Activated CD8-positive, alpha-beta T cell treated with anti-CD3 and anti-CD28 coated beads for 36 hours (primary cell): ENCODE data around the gene CAB39L. TPM values are rescaled to one million over a fixed set of nuclear protein-coding genes. Genes with fewer than 3 reads are reported as not detected.

Experiments
- ATAC-seq: fragments of 200-7000 bp; cut with Tn5 transposase; one replicate; pipeline ENCODE4 v1.10.0; 2021; ENCODE audit warnings: mild to moderate bottlenecking, moderate library complexity
- CTCF ChIA-PET: fragments of 350-600 bp; sonication (Branson Sonifier 250); formaldehyde crosslinking; loops from one replicate; lab custom pipeline; 2021; ENCODE audit warnings: antibody characterized with exemption; lab: Charles Lee
- POLR2A ChIA-PET: fragments of 350-600 bp; sonication (Branson Sonifier 250); formaldehyde crosslinking; loops from one replicate; lab custom pipeline; 2021; ENCODE audit warnings: antibody characterized with exemption; lab: Charles Lee
- DNase-seq: peaks from one replicate; pipeline ENCODE4 v3.0.0-alpha.2; 2020
- H3K27ac Mint-ChIP-seq: one replicate; pipeline ENCODE4 v1.8.0; 2021; ENCODE audit warnings: mild to moderate bottlenecking, mixed read lengths
- H3K27me3 Mint-ChIP-seq: one replicate; pipeline ENCODE4 v1.8.0; 2021; ENCODE audit warnings: mixed read lengths
- H3K36me3 Mint-ChIP-seq: one replicate; pipeline ENCODE4 v1.8.0; 2021; ENCODE audit warnings: low read depth, mixed read lengths
- H3K4me1 Mint-ChIP-seq: one replicate; pipeline ENCODE4 v1.8.0; 2021; ENCODE audit warnings: low read depth, mixed read lengths
- H3K4me3 Mint-ChIP-seq: one replicate; pipeline ENCODE4 v1.8.0; 2021; ENCODE audit warnings: mild to moderate bottlenecking, moderate library complexity, mixed read lengths
- H3K9me3 Mint-ChIP-seq: one replicate; pipeline ENCODE4 v1.8.0; 2021; ENCODE audit warnings: mixed read lengths
- CTCF ChIP-seq: fragments of 200-600 bp; IDR thresholded peaks from one replicate; pipeline ENCODE4 v1.8.0; 2022; ENCODE audit warnings: antibody characterized with exemption, mild to moderate bottlenecking
- intact Hi-C: fragments of 100-400 bp; cut with micrococcal nuclease; formaldehyde crosslinking; loops from one replicate; pipeline ENCODE4 v1.10.0; 2022
- total RNA-seq, 2 experiments: library from RNA; stranded (reverse); gene quantifications; one replicate each; pipeline ENCODE4 v1.2.3, GENCODE V29; 2021

CAB39L gene
- total RNA-seq, 2 experiments from 2014 or later: 2.6 to 3.1 TPM

- CTCF ChIA-PET: no interaction called here
- H3K27me3 Mint-ChIP-seq: no peaks in the 10 kb centered on the region
- DNase-seq (no peak), ATAC-seq (no peak)
- POLR2A ChIA-PET: interaction anchor here (0.6 kb wide), 1 partner anchor 491 kb away, joined by 3 read pairs; no protein-coding TSS in a partner anchor
- intact Hi-C loops: no loop called here
- no peak for TF ChIP-seq CTCF
- no peak overlapping the region for H3K4me3 Mint-ChIP-seq
- no peaks in the 10 kb centered on the region for H3K9me3 Mint-ChIP-seq
- H3K4me1 Mint-ChIP-seq: peaks cover 4% of the 10 kb centered on the region
- H3K27ac Mint-ChIP-seq: no peak overlapping the region
- no peaks in the 10 kb centered on the region for H3K36me3 Mint-ChIP-seq
Measured at GRCh38 chr13:49356223-49356622, 87.6 kb downstream of the CAB39L start.

GRCh38 chr13:49354719-49355118 lies 89.1 kb downstream of the CAB39L start:
- Mint-ChIP-seq H3K27ac (no peak overlapping the region), H3K36me3 (no peaks in the 10 kb centered on the region), H3K9me3 (no peaks in the 10 kb centered on the region), H3K27me3 (no peaks in the 10 kb centered on the region), H3K4me1 (peaks cover 4% of the 10 kb centered on the region), H3K4me3 (no peak overlapping the region)
- DNase-seq: no peak
- ChIA-PET CTCF (no interaction called here), POLR2A (no interaction called here)
- ATAC-seq: no peak
- intact Hi-C loops: no loop called here
- TF ChIP-seq CTCF: no peak

GRCh38 chr13:49353908-49354307 lies 90.0 kb downstream of the CAB39L start:
- no peak for ATAC-seq
- DNase-seq: no peak
- Mint-ChIP-seq H3K27ac (no peak overlapping the region), H3K4me3 (no peak overlapping the region), H3K4me1 (peaks cover 4% of the 10 kb centered on the region), H3K9me3 (no peaks in the 10 kb centered on the region), H3K36me3 (no peaks in the 10 kb centered on the region), H3K27me3 (no peaks in the 10 kb centered on the region)
- POLR2A ChIA-PET: no interaction called here
- CTCF ChIA-PET: no interaction called here
- intact Hi-C loops: no loop called here
- TF ChIP-seq CTCF: no peak

GRCh38 chr13:49351871-49352270 lies 92.0 kb downstream of the CAB39L start:
- Mint-ChIP-seq H3K27me3 (no peaks in the 10 kb centered on the region), H3K9me3 (no peaks in the 10 kb centered on the region), H3K4me3 (no peak overlapping the region), H3K36me3 (no peaks in the 10 kb centered on the region), H3K27ac (no peak overlapping the region), H3K4me1 (peaks cover 4% of the 10 kb centered on the region)
- intact Hi-C loops: no loop called here
- no peak for TF ChIP-seq CTCF
- POLR2A ChIA-PET: no interaction called here
- CTCF ChIA-PET: no interaction called here
- DNase-seq: no peak
- ATAC-seq: no peak

- Mint-ChIP-seq H3K4me3 (no peak overlapping the region), H3K4me1 (peaks cover 6% of the 10 kb centered on the region), H3K27me3 (no peaks in the 10 kb centered on the region), H3K27ac (no peak overlapping the region), H3K36me3 (no peaks in the 10 kb centered on the region), H3K9me3 (no peaks in the 10 kb centered on the region)
- TF ChIP-seq CTCF: no peak
- ATAC-seq (no peak), DNase-seq (no peak)
- CTCF ChIA-PET: no interaction called here
- intact Hi-C loops: no loop called here
- POLR2A ChIA-PET: no interaction called here
Measured at GRCh38 chr13:49348751-49349150, 95.1 kb downstream of the CAB39L start.
